IMR-90 (cell line): ENCODE measurements around the gene AGPAT1. TPM values are rescaled to one million over a fixed set of nuclear protein-coding genes. Genes with fewer than 3 reads are reported as not detected.

ENCODE experiments used
- ATAC-seq: fragments of 200-7000 bp; cut with Tn5 transposase; 2 replicates; pipeline ENCODE4 v1.9.1; 2020; ENCODE audit warnings: low read depth, mild to moderate bottlenecking, moderate library complexity
- BruUV-seq: library from RNA; stranded (reverse); fragments of 400-500 nt; replicated peaks from 2 replicates; lab custom pipeline; 2021; lab: Mats Ljungman, UMichigan
- CTCF ChIA-PET: fragments of 300-600 bp; formaldehyde crosslinking; extraction: SDS; loops from one replicate; lab custom pipeline; 2021; ENCODE audit warnings: antibody characterized with exemption; lab: Yijun Ruan, JAX
- POLR2A ChIA-PET: fragments of 300-600 bp; sonication (Branson Sonifier 250); formaldehyde crosslinking; loops from one replicate; lab custom pipeline; 2022; ENCODE audit warnings: antibody characterized with exemption; ENCODE audit not compliant: unreplicated experiment; lab: Charles Lee
- DNase-seq: peaks from one replicate; pipeline ENCODE4 v3.0.0; 2013
- H2AFZ ChIP-seq: replicated peaks from 2 replicates; pipeline ENCODE3; 2013; ENCODE audit warnings: low read length, mild to moderate bottlenecking; ENCODE audit not compliant: poor library complexity
- H2AK5ac ChIP-seq: 2 replicates; pipeline ENCODE4 v1.6.1; 2013; ENCODE audit warnings: low read depth, low read length, inconsistent platforms
- H2AK9ac ChIP-seq: replicated peaks from 2 replicates; pipeline ENCODE3; 2013; ENCODE audit warnings: mild to moderate bottlenecking, low read depth, low read length, moderate library complexity; ENCODE audit not compliant: poor library complexity
- H2BK120ac ChIP-seq: 2 replicates; pipeline ENCODE4 v1.6.1; 2013; ENCODE audit warnings: low read depth, low read length, inconsistent platforms
- H2BK15ac ChIP-seq: 3 replicates; pipeline ENCODE4 v1.6.1; 2013; ENCODE audit warnings: low read depth, low read length, inconsistent platforms
- H2BK20ac ChIP-seq: 2 replicates; pipeline ENCODE4 v1.6.1; 2013; ENCODE audit warnings: low read depth, mild to moderate bottlenecking, inconsistent platforms, low read length, moderate library complexity
- H2BK5ac ChIP-seq: 2 replicates; pipeline ENCODE4 v1.6.1; 2013; ENCODE audit warnings: mild to moderate bottlenecking, low read depth, low read length, inconsistent platforms; ENCODE audit not compliant: poor library complexity, severe bottlenecking
- H3K14ac ChIP-seq: replicated peaks from 2 replicates; pipeline ENCODE4 v1.6.1; 2013; ENCODE audit warnings: low read depth, low read length, inconsistent platforms
- H3K18ac ChIP-seq: 2 replicates; pipeline ENCODE4 v1.6.1; 2013; ENCODE audit warnings: low read depth, low read length, control low read depth
- H3K23ac ChIP-seq: 2 replicates; pipeline ENCODE4 v1.6.1; 2013; ENCODE audit warnings: low read depth, low read length, inconsistent platforms
- H3K27ac ChIP-seq: 2 replicates; pipeline ENCODE4 v1.5.1; 2013; ENCODE audit warnings: mild to moderate bottlenecking, control low read depth, low read length; ENCODE audit not compliant: insufficient read depth
- H3K27me3 ChIP-seq: 2 replicates; pipeline ENCODE4 v1.6.1; 2013; ENCODE audit warnings: low read length; ENCODE audit not compliant: control insufficient read depth, insufficient read depth
- H3K36me3 ChIP-seq: 2 replicates; pipeline ENCODE4 v1.6.1; 2013; ENCODE audit warnings: low read length, mixed read lengths; ENCODE audit not compliant: control insufficient read depth, insufficient read depth
- H3K4ac ChIP-seq: 2 replicates; pipeline ENCODE4 v1.6.1; 2013; ENCODE audit warnings: low read depth, low read length, inconsistent platforms
- H3K4me1 ChIP-seq: 2 replicates; pipeline ENCODE4 v1.6.1; 2013; ENCODE audit warnings: low read length, mixed read lengths; ENCODE audit not compliant: control insufficient read depth, insufficient read depth
- H3K4me2 ChIP-seq: 2 replicates; pipeline ENCODE4 v1.6.1; 2013; ENCODE audit warnings: low read depth, mild to moderate bottlenecking, control low read depth, low read length, moderate library complexity
- H3K4me3 ChIP-seq: 2 replicates; pipeline ENCODE4 v1.5.1; 2013; ENCODE audit warnings: low read depth, mild to moderate bottlenecking, control low read depth, low read length, moderate library complexity; ENCODE audit not compliant: insufficient read depth
- H3K56ac ChIP-seq: 2 replicates; pipeline ENCODE4 v1.6.1; 2013; ENCODE audit warnings: low read length, inconsistent platforms; ENCODE audit not compliant: insufficient read depth; ENCODE audit errors: extremely low read depth
- H3K79me1 ChIP-seq, 2 experiments: 2 replicates each; pipeline ENCODE4 v1.6.1; 2013; ENCODE audit warnings: low read length in 2 of 2, inconsistent platforms in 1 of 2, low read depth in 1 of 2
- H3K9ac ChIP-seq: 2 replicates; pipeline ENCODE4 v1.6.1; 2013; ENCODE audit warnings: low read depth, low read length, control low read depth
- H3K9me1 ChIP-seq: 2 replicates; pipeline ENCODE4 v1.6.1; 2013; ENCODE audit warnings: low read length, inconsistent platforms; ENCODE audit not compliant: insufficient read depth
- H3K9me3 ChIP-seq: 2 replicates; pipeline ENCODE4 v1.6.1; 2013; ENCODE audit warnings: low read length; ENCODE audit not compliant: control insufficient read depth, insufficient read depth
- H4K20me1 ChIP-seq: 2 replicates; pipeline ENCODE4 v1.6.1; 2013; ENCODE audit warnings: low read length, inconsistent platforms; ENCODE audit not compliant: insufficient read depth
- H4K5ac ChIP-seq: 2 replicates; pipeline ENCODE4 v1.6.1; 2013; ENCODE audit warnings: mild to moderate bottlenecking, low read depth, low read length, control low read depth
- H4K8ac ChIP-seq, 2 experiments: 2 replicates each; pipeline ENCODE4 v1.6.1; 2013; ENCODE audit warnings: low read depth in 2 of 2, low read length in 2 of 2, control low read depth in 1 of 2, inconsistent platforms in 1 of 2
- H4K91ac ChIP-seq: 2 replicates; pipeline ENCODE4 v1.6.1; 2013; ENCODE audit warnings: low read depth, low read length, inconsistent platforms; ENCODE audit not compliant: insufficient read depth
- BHLHE40 ChIP-seq: fragments of 150-350 bp; IDR thresholded peaks from 2 replicates; pipeline ENCODE4 v1.6.1; 2016; ENCODE audit warnings: mild to moderate bottlenecking, low read depth, low read length
- CEBPB ChIP-seq: IDR thresholded peaks from 2 replicates; pipeline ENCODE4 v1.6.1; 2012; ENCODE audit warnings: low read depth, low read length, improper control_type of control experiment
- CHD1 ChIP-seq: IDR thresholded peaks from 2 replicates; pipeline ENCODE4 v1.6.1; 2012; ENCODE audit warnings: low read depth, low read length, improper control_type of control experiment
- FOS ChIP-seq: fragments of 150-350 bp; IDR thresholded peaks from 2 replicates; pipeline ENCODE4 v1.6.1; 2016; ENCODE audit warnings: low read depth, low read length
- MAFK ChIP-seq: IDR thresholded peaks from 2 replicates; pipeline ENCODE4 v1.6.1; 2012; ENCODE audit warnings: low read depth, low read length, improper control_type of control experiment
- MAZ ChIP-seq: IDR thresholded peaks from 2 replicates; pipeline ENCODE4 v1.6.1; 2012; ENCODE audit warnings: low read depth, mild to moderate bottlenecking, low read length, improper control_type of control experiment, moderate library complexity, borderline replicate concordance
- MXI1 ChIP-seq: IDR thresholded peaks from 2 replicates; pipeline ENCODE4 v1.6.1; 2012; ENCODE audit warnings: low read depth, mild to moderate bottlenecking, low read length, moderate library complexity, borderline replicate concordance
- NFE2L2 ChIP-seq: fragments of 150-350 bp; IDR thresholded peaks from 2 replicates; pipeline ENCODE4 v1.6.1; 2016; ENCODE audit warnings: low read depth, mild to moderate bottlenecking, low read length
- POLR2A ChIP-seq: IDR thresholded peaks from 2 replicates; pipeline ENCODE4 v1.6.1; 2012; ENCODE audit warnings: mild to moderate bottlenecking, low read depth, low read length
- RAD21 ChIP-seq: IDR thresholded peaks from 2 replicates; pipeline ENCODE4 v1.6.1; 2012; ENCODE audit warnings: low read length, improper control_type of control experiment
- RCOR1 ChIP-seq: IDR thresholded peaks from 2 replicates; pipeline ENCODE4 v1.6.1; 2012; ENCODE audit warnings: mild to moderate bottlenecking, low read length, improper control_type of control experiment; ENCODE audit not compliant: insufficient replicate concordance
- RFX5 ChIP-seq: IDR thresholded peaks from 2 replicates; pipeline ENCODE4 v1.8.0; 2012; ENCODE audit warnings: low read depth, mild to moderate bottlenecking, low read length, moderate library complexity
- SMC3 ChIP-seq: fragments of 150-350 bp; IDR thresholded peaks from 2 replicates; pipeline ENCODE4 v1.6.1; 2016; ENCODE audit warnings: low read depth, mild to moderate bottlenecking, antibody characterized with exemption, low read length, moderate library complexity
- WGBS, 2 experiments: methylation state at CpG; one replicate each; pipeline versions ENCODE4 v1.1.5 to v1.1.7; 2013; ENCODE audit warnings: missing lambda C conversion rate in 2 of 2; ENCODE audit not compliant: insufficient read length in 1 of 2; ENCODE audit errors: extremely low coverage in 2 of 2; 5-methylcytosine and 5-hydroxymethylcytosine counted together
- dilution Hi-C: fragments of 300-500 bp; cut with HindIII; formaldehyde crosslinking; loops from one replicate; pipeline ENCODE4 v1.14.3; 2018; ENCODE audit warnings: low sequenced_read_pairs; ENCODE audit not compliant: unreplicated experiment
- in situ Hi-C: fragments of 300-500 bp; cut with MboI; formaldehyde crosslinking; loops from 3 replicates; pipeline ENCODE4 v1.14.3; 2019; ENCODE audit warnings: low sequenced_read_pairs, inconsistent platforms, mixed read lengths
- intact Hi-C: fragments of 100-400 bp; cut with micrococcal nuclease; formaldehyde crosslinking; loops from 2 replicates; pipeline ENCODE4 v1.10.0; 2022
- polyA plus RNA-seq, 3 experiments: library from polyadenylated mRNA; depleted of rRNA; stranded (reverse); fragments of >200 nt; gene quantifications; 2 replicates each; pipeline ENCODE4 v1.2.3, GENCODE V29; 2012; ENCODE audit warnings: low replicate concordance in 1 of 3
- total RNA-seq: library from RNA; depleted of rRNA; stranded (reverse); fragments of >200 nt; gene quantifications from 2 replicates; pipeline ENCODE4 v1.2.3, GENCODE V29; 2012
- TF ChIP-seq, protein P1 (sequence below): fragments of 150-350 bp; IDR thresholded peaks from 2 replicates; pipeline ENCODE4 v1.6.1; 2016; ENCODE audit warnings: low read depth, mild to moderate bottlenecking, low read length, moderate library complexity, borderline replicate concordance
- TF ChIP-seq, protein P2 (sequence below): fragments of 150-350 bp; IDR thresholded peaks from 2 replicates; pipeline ENCODE4 v1.6.1; 2017; ENCODE audit warnings: mild to moderate bottlenecking, antibody characterized with exemption, low read length, low read depth
- TF ChIP-seq, protein P3 (sequence below): conservative IDR thresholded peaks from 2 replicates; pipeline ENCODE4 v1.5.1; 2012; ENCODE audit warnings: mild to moderate bottlenecking, low read depth, low read length, improper control_type of control experiment

AGPAT1 gene
- total and polyA plus RNA-seq, 2 of the 4 experiments (the other 2 are of a cell fraction) = 27.2 to 116 TPM

DNA sequence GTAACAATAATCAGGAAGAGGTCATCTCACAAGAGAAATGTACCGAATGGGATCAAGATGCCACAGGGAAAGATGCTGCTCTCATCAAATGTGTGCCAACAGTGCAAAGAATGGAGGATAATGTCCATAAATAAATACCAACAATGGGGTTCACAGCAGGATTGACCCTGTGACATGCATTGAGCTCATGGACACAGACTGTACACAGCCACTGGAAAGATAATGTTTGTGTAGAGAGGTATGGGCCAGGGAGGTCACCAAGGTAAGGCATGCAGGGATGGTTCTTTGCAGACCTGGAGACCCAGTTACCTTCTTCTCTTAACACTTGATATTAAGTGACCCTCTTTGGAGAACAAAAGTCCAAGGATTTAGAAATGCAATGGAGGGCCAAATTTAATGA lies 1.5 kb downstream of the AGPAT1 start:
- in situ Hi-C loops = loop anchor here (10.0 kb wide), 1 partner anchor 200 kb away; the partner anchor contains the start of gene DXO
- dilution Hi-C loops = no loop called here
- H2AFZ ChIP-seq = no peak overlapping the region
- no peak overlapping the region for H3K14ac ChIP-seq
- no peak overlapping the region for H2AK9ac ChIP-seq
- no peaks in the 10 kb centered on the region for H3K27me3 ChIP-seq
- H3K79me1 ChIP-seq = peaks cover 35 to 74% of the 10 kb centered on the region in 2 experiments
- no TSS peak for BruUV-seq
- H3K36me3 ChIP-seq = peaks cover 21% of the 10 kb centered on the region
- H3K23ac ChIP-seq = no peak overlapping the region
- H2BK120ac ChIP-seq = no peak overlapping the region
- no peak overlapping the region for H2AK5ac ChIP-seq
- POLR2A ChIA-PET = no interaction called here
- H2BK15ac ChIP-seq = no peak overlapping the region
- H3K4ac ChIP-seq = no peak overlapping the region
- no peak overlapping the region for H3K56ac ChIP-seq
- H4K20me1 ChIP-seq = peaks cover 3% of the 10 kb centered on the region; the same call in 1 of the 2 replicates
- H4K8ac ChIP-seq = no peak overlapping the region
- no peak overlapping the region for H3K18ac ChIP-seq
- ATAC-seq = no peak
- H4K5ac ChIP-seq = no peak overlapping the region
- H3K9me3 ChIP-seq = no peaks in the 10 kb centered on the region
- TF ChIP-seq FOS = no peak
- no peak for TF ChIP-seq RCOR1
- no peak for TF ChIP-seq POLR2A
- TF ChIP-seq RAD21 = no peak
- TF ChIP-seq, protein P1, sequence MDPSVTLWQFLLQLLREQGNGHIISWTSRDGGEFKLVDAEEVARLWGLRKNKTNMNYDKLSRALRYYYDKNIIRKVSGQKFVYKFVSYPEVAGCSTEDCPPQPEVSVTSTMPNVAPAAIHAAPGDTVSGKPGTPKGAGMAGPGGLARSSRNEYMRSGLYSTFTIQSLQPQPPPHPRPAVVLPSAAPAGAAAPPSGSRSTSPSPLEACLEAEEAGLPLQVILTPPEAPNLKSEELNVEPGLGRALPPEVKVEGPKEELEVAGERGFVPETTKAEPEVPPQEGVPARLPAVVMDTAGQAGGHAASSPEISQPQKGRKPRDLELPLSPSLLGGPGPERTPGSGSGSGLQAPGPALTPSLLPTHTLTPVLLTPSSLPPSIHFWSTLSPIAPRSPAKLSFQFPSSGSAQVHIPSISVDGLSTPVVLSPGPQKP = no peak
- TF ChIP-seq, protein P2, sequence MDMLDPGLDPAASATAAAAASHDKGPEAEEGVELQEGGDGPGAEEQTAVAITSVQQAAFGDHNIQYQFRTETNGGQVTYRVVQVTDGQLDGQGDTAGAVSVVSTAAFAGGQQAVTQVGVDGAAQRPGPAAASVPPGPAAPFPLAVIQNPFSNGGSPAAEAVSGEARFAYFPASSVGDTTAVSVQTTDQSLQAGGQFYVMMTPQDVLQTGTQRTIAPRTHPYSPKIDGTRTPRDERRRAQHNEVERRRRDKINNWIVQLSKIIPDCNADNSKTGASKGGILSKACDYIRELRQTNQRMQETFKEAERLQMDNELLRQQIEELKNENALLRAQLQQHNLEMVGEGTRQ = no peak
- no peak for TF ChIP-seq MAFK
- TF ChIP-seq BHLHE40 = no peak
- no peak for TF ChIP-seq NFE2L2
- no peak for TF ChIP-seq RFX5
- TF ChIP-seq, protein P3, sequence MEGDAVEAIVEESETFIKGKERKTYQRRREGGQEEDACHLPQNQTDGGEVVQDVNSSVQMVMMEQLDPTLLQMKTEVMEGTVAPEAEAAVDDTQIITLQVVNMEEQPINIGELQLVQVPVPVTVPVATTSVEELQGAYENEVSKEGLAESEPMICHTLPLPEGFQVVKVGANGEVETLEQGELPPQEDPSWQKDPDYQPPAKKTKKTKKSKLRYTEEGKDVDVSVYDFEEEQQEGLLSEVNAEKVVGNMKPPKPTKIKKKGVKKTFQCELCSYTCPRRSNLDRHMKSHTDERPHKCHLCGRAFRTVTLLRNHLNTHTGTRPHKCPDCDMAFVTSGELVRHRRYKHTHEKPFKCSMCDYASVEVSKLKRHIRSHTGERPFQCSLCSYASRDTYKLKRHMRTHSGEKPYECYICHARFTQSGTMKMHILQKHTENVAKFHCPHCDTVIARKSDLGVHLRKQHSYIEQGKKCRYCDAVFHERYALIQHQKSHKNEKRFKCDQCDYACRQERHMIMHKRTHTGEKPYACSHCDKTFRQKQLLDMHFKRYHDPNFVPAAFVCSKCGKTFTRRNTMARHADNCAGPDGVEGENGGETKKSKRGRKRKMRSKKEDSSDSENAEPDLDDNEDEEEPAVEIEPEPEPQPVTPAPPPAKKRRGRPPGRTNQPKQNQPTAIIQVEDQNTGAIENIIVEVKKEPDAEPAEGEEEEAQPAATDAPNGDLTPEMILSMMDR = no peak
- no peak for TF ChIP-seq MAZ
- no peak for TF ChIP-seq SMC3
- TF ChIP-seq MXI1 = no peak
- TF ChIP-seq CHD1 = no peak
- TF ChIP-seq CEBPB = no peak
- H3K9me1 ChIP-seq = peaks cover 37% of the 10 kb centered on the region
- no peak overlapping the region for H2BK5ac ChIP-seq
- CTCF ChIA-PET = no interaction called here
- H4K91ac ChIP-seq = no peak overlapping the region
- no peak overlapping the region for H3K4me3 ChIP-seq
- no peak for DNase-seq
- no peak overlapping the region for H3K27ac ChIP-seq
- no peak overlapping the region for H2BK20ac ChIP-seq
- no peak overlapping the region for H3K4me2 ChIP-seq
- peaks cover 8% of the 10 kb centered on the region for H3K4me1 ChIP-seq
- no CpG with 5 or more reads among the region's 1 CpG for WGBS, 2 experiments
- intact Hi-C loops = no loop called here
- H3K9ac ChIP-seq = no peak overlapping the region
